ENCODE measurements around the gene TGFBR3.

GRCh38 chr1:91889717-91890459 lies 3.9 kb upstream of the TGFBR3 start:
- no peak for TF ChIP-seq EZH2 (IDR thresholded peaks at IDR 0.05; ENCODE audit: insufficient read depth, poor library complexity, severe bottlenecking)
- no peak for TF ChIP-seq EZH2phosphoT487 (IDR thresholded peaks at IDR 0.05; ENCODE audit: insufficient read depth, low read depth)

Data from GM23248 (cell line).